Brain pericyte (primary cell): Measurements from ENCODE around the gene SHQ1.

ENCODE experiments used
- DNase-seq: peaks from one replicate; pipeline ENCODE4 v3.0.0-alpha.2; 2012; ENCODE audit warnings: low read depth, low spot score

SHQ1 gene

GRCh38 chr3:72847751-72848702, at the start of gene SHQ1:
Gene SHQ1, minus strand, starts transcription at chr3:72848445. Its CDS starts 105 bp downstream, at chr3:72848340.
- DNase-seq, result peak; percentile 75

- no peak for DNase-seq
Observed at GRCh38 chr3:72897758-72898007, 49.4 kb upstream of the SHQ1 start.

GRCh38 chr3:72896996-72897757, 48.9 kb upstream of the SHQ1 start:
- DNase-seq, result no peak

- no peak for DNase-seq
Observed at GRCh38 chr3:72894976-72895552, 46.8 kb upstream of the SHQ1 start.

- DNase-seq, result no peak
Observed at GRCh38 chr3:72892870-72893269, 44.6 kb upstream of the SHQ1 start.

GRCh38 chr3:72892081-72892775, 44.0 kb upstream of the SHQ1 start:
- DNase-seq, result no peak

GRCh38 chr3:72891053-72891855, 43.0 kb upstream of the SHQ1 start:
- peak; percentile 89 for DNase-seq

- DNase-seq, result no peak
Observed at GRCh38 chr3:72890166-72890925, 42.1 kb upstream of the SHQ1 start.

GRCh38 chr3:72889310-72890165, 41.3 kb upstream of the SHQ1 start:
- DNase-seq, result no peak

- DNase-seq, result no peak
Observed at GRCh38 chr3:72888546-72889309, 40.5 kb upstream of the SHQ1 start.

- DNase-seq, result no peak
Observed at GRCh38 chr3:72887705-72888545, 39.7 kb upstream of the SHQ1 start, which contains the start of gene GXYLT2. Gene GXYLT2, plus strand, starts transcription at chr3:72888046. Its CDS starts 188 bp downstream, at chr3:72888234.

GRCh38 chr3:72887343-72887704, 39.1 kb upstream of the SHQ1 start:
- no peak for DNase-seq

GRCh38 chr3:72872183-72872582, 23.9 kb upstream of the SHQ1 start:
- DNase-seq, result no peak

- DNase-seq, result no peak
Observed at GRCh38 chr3:72862314-72863090, 14.3 kb upstream of the SHQ1 start.

GRCh38 chr3:72860846-72861245, 12.6 kb upstream of the SHQ1 start:
- no peak for DNase-seq

GRCh38 chr3:72860053-72860452, 11.8 kb upstream of the SHQ1 start:
- DNase-seq, result no peak

GRCh38 chr3:72855001-72855400, 6.8 kb upstream of the SHQ1 start:
- DNase-seq, result no peak
